HUDEP-2 (cell line): ENCODE measurements around the gene GAS7.

Experiments
- DNase-seq, 76 experiments: peaks; one replicate each; lab custom pipeline; 2025; ENCODE audit not compliant: unreplicated experiment in 76 of 76; lab: John Stamatoyannopoulos, UW

GAS7 gene

DNA sequence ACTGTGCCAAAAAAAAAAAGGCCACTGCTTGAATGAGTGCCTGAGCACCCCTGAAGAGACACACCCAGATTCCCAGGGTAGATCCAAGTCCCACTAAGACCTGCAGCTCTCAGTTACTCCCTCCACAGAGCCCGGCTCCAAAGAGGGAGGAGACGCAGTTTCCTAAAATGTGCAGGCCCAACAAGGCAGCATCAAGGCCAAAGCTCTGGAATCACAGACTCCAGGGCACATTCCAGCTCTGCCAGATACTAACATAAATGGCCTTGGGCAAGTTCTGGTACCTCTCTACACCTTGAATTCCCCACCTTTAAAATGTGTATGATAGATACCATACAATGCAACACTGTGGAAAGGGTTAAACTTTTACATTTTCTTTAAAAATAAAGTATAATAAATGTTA, 57.0 kb downstream of the GAS7 start:
- DNase-seq: no peak

DNA sequence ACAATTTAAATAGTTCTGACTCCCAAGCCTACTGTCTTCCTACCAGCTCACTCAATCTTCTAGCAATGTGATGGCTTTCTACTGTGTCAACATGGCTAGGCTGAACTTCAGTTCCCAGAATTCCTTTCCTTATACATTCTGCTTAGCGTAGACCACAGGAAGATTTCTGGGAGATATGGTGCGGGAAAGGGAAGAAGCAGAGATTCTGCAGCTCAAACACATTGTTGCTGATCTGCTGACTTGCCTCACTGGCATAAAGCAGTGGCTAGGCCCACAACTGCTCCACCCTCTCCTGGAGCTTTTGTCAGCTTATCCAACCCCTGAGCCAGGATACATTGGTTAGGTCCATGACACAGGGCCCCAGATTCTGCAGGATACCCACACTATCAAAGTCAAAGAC, 58.8 kb downstream of the GAS7 start:
- DNase-seq: no peak

- no peak for DNase-seq
Observed at GRCh38 chr17:10136258-10136981, 62.0 kb downstream of the GAS7 start.

DNA sequence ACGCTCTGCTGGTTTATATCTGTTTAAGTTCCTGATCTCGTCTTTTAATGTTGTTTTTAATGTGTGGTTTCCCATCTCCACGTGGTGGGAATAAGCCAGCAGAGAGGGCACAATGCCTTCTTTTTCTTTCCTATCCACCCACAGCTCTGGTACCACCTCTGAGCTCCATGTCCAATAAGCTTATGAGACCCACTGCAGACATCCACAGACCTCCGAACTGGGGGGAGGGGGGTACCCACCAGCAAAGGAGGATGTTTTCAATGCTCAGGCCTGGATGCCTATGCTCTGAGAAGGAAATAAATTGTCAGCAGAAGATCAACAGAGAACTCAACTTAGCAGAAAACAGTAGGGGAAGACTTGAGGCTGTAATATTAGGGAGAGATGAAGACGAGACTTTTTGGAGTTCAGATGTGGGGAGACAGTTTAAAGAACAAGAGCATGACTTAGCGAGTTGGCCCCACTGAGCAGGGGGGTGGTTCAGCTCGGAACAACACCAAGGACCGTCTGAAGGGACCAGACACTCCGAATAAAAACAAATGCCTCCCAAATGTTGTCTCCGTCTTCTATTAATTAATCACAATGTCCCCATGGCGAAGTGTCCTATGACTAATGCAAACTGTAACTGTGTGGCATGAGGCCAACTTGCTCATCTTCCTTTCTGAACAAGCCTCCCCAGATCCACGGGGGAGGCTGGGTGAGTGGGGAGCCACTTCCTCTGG, 62.7 kb downstream of the GAS7 start:
- peak in 54 of 76 experiments; percentile 1 to 66 (median 26) for DNase-seq

DNA sequence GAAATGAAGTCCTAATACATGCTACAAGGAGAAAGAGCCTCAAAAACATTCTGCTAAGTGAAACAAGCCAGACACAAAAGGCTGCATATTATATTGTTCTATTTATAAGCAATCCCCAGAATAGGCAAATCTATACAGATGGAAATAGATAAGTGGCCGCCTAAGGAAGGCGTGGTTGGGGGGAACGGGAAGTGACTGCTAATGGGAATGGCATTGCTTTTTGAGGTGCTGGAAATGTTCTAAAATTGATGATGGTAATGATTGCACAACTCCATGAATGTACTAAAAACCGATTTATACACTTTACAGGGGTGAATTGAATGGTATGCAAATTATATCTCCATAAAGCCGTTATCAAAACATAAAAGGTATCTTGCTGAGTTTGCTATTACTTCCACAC, 67.7 kb downstream of the GAS7 start:
- DNase-seq: no peak

DNA sequence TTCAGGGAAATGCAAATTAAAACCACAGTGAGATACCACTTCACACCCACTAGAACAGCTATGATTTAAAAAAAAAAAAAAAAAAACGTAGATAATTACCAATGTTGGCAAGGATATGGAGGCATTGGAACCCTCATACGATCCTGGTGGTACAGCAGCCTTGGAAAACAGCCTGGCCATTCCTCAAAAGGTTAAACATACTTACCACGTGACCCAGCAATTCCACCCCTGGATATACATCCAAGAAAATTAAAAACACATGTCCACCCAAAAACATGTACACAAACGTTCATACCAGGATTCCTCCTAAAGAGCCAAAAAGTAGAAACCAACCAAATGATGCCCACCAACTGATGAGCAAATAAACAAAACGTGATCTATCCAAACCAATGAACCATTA, 68.1 kb downstream of the GAS7 start:
- no peak for DNase-seq

DNA sequence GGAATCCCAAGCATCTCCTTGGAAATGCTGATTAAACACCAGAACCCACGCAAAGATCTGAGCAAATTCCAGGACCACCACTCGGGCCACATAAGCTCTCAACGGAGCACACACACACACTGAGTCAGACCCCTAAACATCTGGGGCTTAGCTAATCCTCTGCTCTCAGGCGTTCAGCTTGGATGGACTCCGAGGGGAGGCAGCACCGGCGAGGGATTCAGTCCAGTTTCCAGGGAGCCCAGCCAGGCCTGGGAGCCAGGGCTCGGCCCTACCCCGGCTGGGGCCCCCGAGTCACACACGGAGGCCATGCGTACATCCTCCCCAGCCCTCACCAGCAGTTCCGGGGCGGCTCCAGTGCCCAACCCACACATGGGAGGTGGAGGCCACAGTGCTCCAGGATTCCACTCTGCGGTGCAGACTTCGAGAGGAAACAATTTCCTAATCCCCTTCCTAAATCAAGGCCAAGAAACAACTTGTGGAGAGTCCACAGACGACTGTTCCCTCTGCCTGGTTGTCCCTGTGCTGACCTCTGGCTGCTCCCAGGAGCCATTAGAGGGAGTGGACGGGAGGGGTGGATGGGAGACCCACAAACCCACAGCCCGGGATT, 70.5 kb downstream of the GAS7 start:
- DNase-seq: no peak

DNA sequence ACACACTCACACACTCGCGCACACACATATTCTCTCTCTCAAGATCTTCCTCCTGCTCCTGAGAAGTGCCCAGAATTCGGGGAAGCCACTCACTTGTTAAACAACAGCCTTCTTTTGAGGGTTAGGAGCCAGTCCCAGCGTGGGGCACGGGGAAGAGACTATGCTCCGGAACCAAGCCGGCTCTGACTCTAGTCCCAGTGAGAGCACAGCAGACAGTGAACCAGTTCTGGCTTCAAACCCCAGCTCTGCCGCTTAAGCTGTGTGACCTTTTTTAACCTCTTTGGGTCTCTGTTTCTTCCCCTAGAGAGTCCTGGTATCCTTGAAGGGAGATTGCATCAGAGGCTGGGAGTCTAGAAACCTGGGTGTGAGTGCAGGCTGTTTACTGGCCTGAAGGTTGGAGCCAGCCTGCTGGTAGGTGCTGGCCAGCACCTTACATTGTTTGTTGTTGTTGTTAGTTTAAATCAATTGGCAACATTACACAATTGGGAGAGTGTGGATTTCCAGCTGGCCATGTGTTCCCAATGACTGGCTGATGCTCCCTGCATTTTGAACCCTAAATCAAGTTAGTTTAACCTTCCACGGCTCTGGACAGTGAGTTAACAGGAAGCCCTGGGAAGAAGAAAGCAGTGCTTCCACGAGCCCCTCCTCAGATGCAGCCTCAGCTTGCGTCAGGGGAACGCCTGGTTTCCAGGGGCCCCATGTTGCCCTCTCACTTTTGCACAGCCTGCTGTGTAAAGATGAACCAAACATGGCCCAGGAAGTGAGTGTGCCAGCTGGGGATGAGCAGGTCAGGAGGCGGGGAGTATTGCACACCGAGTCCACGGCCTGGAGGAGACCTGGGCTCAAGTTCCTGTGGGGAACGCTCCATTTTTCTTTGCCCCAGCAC, 71.5 kb downstream of the GAS7 start:
- no peak for DNase-seq

GRCh38 chr17:10126276-10126615, 72.2 kb downstream of the GAS7 start:
- DNase-seq: no peak

GRCh38 chr17:10125531-10126275, 72.7 kb downstream of the GAS7 start:
- DNase-seq: no peak

DNA sequence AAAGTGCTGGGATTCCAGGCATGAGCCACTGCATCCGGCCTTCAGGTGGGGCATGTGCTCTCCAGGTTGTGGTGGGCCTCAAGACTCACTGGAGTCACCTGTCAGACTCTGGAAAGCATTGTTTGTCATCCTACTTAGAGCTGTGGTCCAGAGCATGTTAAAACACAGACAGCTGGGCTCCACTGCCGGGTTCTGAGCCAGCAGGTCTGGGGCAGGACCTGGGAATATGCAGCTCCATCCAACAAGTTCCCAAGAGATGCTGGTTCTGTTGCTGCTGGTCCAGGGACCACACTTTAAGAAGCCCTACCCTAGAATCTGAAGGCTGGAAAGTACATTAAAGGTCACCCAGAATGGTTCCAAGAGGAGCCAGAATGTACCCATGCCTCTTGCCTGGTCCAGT, 75.3 kb downstream of the GAS7 start:
- no peak for DNase-seq

GRCh38 chr17:10121971-10122707, 76.3 kb downstream of the GAS7 start:
- no peak for DNase-seq

DNA sequence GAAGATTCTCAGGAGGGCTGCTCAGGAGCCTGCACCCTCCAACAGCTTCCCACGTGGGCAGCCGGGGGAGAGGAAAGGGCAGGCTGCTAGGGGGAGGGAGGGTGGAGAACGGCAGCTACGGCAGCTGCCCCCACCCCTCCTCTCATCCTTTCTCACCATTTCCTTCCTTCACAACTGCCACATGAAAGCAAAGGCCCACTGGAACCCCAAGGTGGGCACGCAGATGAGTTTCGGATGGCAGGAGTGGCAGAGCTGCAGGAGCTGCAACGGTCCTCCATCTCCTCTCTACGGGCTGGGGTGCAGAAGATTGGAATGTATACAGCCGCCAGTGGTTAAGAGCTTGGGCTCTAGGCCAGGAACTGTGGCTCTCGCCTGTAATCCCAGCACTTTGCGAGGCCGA, 77.7 kb downstream of the GAS7 start:
- DNase-seq: no peak

DNA sequence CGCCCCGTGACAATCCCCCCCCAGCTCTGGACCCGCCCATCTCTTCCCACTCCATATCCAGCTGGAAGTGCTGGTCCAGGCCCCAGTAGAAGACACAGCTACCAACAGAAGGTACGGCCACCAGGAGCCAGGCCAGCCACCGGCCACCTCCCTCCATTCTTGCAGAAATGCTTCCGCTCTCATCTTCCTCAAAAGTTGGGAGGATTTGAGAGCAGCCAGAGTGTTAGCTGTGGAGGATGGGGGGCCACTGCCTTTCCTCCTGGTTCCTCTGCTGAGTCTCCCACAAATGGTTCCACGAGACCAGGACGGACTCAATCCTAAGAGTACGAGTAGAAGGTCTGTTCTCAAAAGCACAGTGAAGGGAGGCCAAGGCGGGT, 78.3 kb downstream of the GAS7 start:
- no peak for DNase-seq

- peak in 1 of 76 experiments; percentile 4 for DNase-seq
Observed at GRCh38 chr17:10119203-10120108, 79.0 kb downstream of the GAS7 start.

DNA sequence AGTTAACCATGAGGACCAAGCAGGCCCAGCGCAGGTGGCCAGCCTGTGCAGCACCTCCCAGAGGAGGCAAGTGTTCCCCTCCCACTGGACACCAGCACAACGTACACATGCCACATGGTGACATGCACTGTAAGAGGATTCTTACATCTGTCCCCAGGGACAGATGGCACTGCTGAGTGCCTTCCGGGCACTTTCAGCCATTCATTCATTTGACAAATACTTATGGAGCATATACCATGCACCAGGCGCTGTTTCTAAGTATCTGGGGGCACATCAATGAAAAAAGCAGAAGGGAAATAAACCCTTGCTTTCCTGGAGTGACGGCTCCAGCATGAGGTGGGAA, 79.6 kb downstream of the GAS7 start:
- no peak for DNase-seq

GRCh38 chr17:10117581-10118001, 80.8 kb downstream of the GAS7 start:
- DNase-seq: peak in 2 of 76 experiments; percentile 3 to 15

GRCh38 chr17:10116753-10117420, 81.5 kb downstream of the GAS7 start:
- DNase-seq: no peak
